Neuronal stem cell (in vitro differentiated cells): ENCODE data around the gene SPOCK2.
A peak's percentile ranks its signal among the peaks of the same experiment; 100 is the strongest.

Experiments
- DNase-seq: peaks from one replicate; pipeline ENCODE4 v3.0.0-alpha.2; 2013; ENCODE audit warnings: low spot score
- H2AFZ ChIP-seq: one replicate; pipeline ENCODE4 v1.6.1; 2013; ENCODE audit warnings: mild to moderate bottlenecking, low read length, inconsistent platforms
- H2AK5ac ChIP-seq: 2 replicates; pipeline ENCODE4 v1.6.1; 2013; ENCODE audit warnings: low read depth, mild to moderate bottlenecking, inconsistent platforms, low read length, moderate library complexity, mixed read lengths
- H2BK120ac ChIP-seq: 2 replicates; pipeline ENCODE4 v1.6.1; 2013; ENCODE audit warnings: low read depth, mild to moderate bottlenecking, inconsistent platforms, low read length, moderate library complexity, mixed read lengths
- H2BK12ac ChIP-seq: one replicate; pipeline ENCODE4 v1.6.1; 2013; ENCODE audit warnings: low read length, inconsistent platforms
- H2BK15ac ChIP-seq: 2 replicates; pipeline ENCODE4 v1.6.1; 2013; ENCODE audit warnings: mild to moderate bottlenecking, low read length, inconsistent platforms, mixed read lengths
- H2BK5ac ChIP-seq: one replicate; pipeline ENCODE4 v1.6.1; 2013; ENCODE audit warnings: inconsistent platforms, mild to moderate bottlenecking, low read length, moderate library complexity
- H3K14ac ChIP-seq: one replicate; pipeline ENCODE4 v1.6.1; 2013; ENCODE audit warnings: low read length, inconsistent platforms
- H3K18ac ChIP-seq: 2 replicates; pipeline ENCODE4 v1.6.1; 2013; ENCODE audit warnings: low read length, inconsistent platforms
- H3K23ac ChIP-seq: 2 replicates; pipeline ENCODE4 v1.6.1; 2013; ENCODE audit warnings: low read depth, mild to moderate bottlenecking, mixed read lengths, low read length, inconsistent platforms; ENCODE audit not compliant: poor library complexity
- H3K27ac ChIP-seq: replicated peaks from 3 replicates; pipeline ENCODE4 v1.5.1; 2013; ENCODE audit warnings: low read length, inconsistent platforms
- H3K27me3 ChIP-seq, 3 experiments: 2 replicates each; pipeline ENCODE4 v1.6.1; 2013; ENCODE audit warnings: low read length in 3 of 3, mild to moderate bottlenecking in 2 of 3, inconsistent platforms in 1 of 3, low read depth in 1 of 3, mixed read lengths in 1 of 3, moderate library complexity in 1 of 3; ENCODE audit not compliant: control insufficient read depth in 3 of 3, insufficient read depth in 3 of 3
- H3K36me3 ChIP-seq, 2 donors: replicated peaks in 1 of 2; 2 replicates each; pipeline ENCODE4 v1.6.1; 2013; ENCODE audit warnings: low read length in 2 of 2; ENCODE audit not compliant: control insufficient read depth in 2 of 2, insufficient read depth in 2 of 2
- H3K4ac ChIP-seq: 2 replicates; pipeline ENCODE4 v1.6.1; 2013; ENCODE audit warnings: inconsistent platforms, mild to moderate bottlenecking, low read length, moderate library complexity
- H3K4me1 ChIP-seq, 2 donors: 1 replicate in 1 of 2; 2 replicates in 1 of 2; pipeline ENCODE4 v1.6.1; 2013; ENCODE audit warnings: low read length in 2 of 2, low read depth in 1 of 2; ENCODE audit not compliant: control insufficient read depth in 2 of 2, insufficient read depth in 1 of 2
- H3K4me2 ChIP-seq: one replicate; pipeline ENCODE4 v1.6.1; 2013; ENCODE audit warnings: mild to moderate bottlenecking, low read length, inconsistent platforms; ENCODE audit not compliant: insufficient read depth, poor library complexity, severe bottlenecking
- H3K4me3 ChIP-seq, 2 donors: 2 replicates each; pipeline ENCODE4 v1.5.1; 2013; ENCODE audit warnings: low read length in 2 of 2, mild to moderate bottlenecking in 2 of 2, inconsistent platforms in 1 of 2, moderate library complexity in 1 of 2
- H3K79me1 ChIP-seq: one replicate; pipeline ENCODE4 v1.6.1; 2013; ENCODE audit warnings: low read depth, mild to moderate bottlenecking, inconsistent platforms, low read length, moderate library complexity
- H3K9ac ChIP-seq: one replicate; pipeline ENCODE4 v1.6.1; 2013; ENCODE audit warnings: mild to moderate bottlenecking, low read depth, low read length, inconsistent platforms; ENCODE audit not compliant: poor library complexity
- H3K9me3 ChIP-seq, 2 donors: replicated peaks in 1 of 2; 2 replicates each; pipeline versions ENCODE3 to v1.6.1; 2013; ENCODE audit warnings: low read length in 2 of 2, mild to moderate bottlenecking in 2 of 2, inconsistent platforms in 1 of 2, low read depth in 1 of 2, mixed read lengths in 1 of 2, moderate library complexity in 1 of 2; ENCODE audit not compliant: control insufficient read depth in 2 of 2, insufficient read depth in 1 of 2
- H4K8ac ChIP-seq: one replicate; pipeline ENCODE4 v1.6.1; 2013; ENCODE audit warnings: low read depth, mild to moderate bottlenecking, inconsistent platforms, low read length, moderate library complexity
- H4K91ac ChIP-seq: one replicate; pipeline ENCODE4 v1.6.1; 2013; ENCODE audit warnings: low read length, low read depth, mild to moderate bottlenecking, inconsistent platforms; ENCODE audit not compliant: poor library complexity
- WGBS, 2 donors: extraction: QIAGEN DNeasy Blood & Tissue Kit; methylation state at CpG; one replicate each; pipeline ENCODE4 v1.1.7; 2013; ENCODE audit warnings: missing lambda C conversion rate in 2 of 2, mixed read lengths in 1 of 2; ENCODE audit not compliant: insufficient read length in 2 of 2, insufficient replicate concordance in 1 of 2; ENCODE audit errors: extremely low coverage in 2 of 2; 5-methylcytosine and 5-hydroxymethylcytosine counted together

Gene SPOCK2

DNA sequence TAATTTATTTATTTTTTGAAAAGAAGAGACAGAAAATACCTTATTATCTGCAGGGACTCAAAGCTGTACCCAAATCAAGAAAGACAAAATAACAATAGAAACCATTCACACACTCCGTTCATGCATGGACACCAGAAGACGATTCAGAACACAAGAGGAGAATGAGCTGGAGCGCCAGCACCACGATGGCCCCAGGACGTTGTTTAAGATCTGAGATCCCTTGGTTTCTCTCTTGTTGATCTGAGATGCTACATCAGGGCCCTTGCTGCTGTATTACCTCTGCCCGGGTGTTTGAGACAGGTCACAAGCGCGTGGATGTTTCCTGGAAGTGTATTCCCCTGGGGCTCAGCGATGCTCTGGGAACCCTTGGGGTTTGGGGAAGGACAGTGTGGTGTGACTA lies 77.3 kb downstream of the SPOCK2 start:
- Histone ChIP-seq H3K4me3 (no peak overlapping the region), H3K4me1 (peaks cover 17 to 22% of the 10 kb centered on the region in 2 donors), H4K91ac (no peak overlapping the region), H3K27me3 (no peaks in the 10 kb centered on the region), H2AFZ (no peak overlapping the region), H3K36me3 (peaks cover 4 to 43% of the 10 kb centered on the region in 2 donors), H3K79me1 (peaks cover 2% of the 10 kb centered on the region), H4K8ac (no peak overlapping the region), H2BK120ac (no peak overlapping the region), H2BK12ac (no peak overlapping the region), H2BK5ac (no peak overlapping the region), H3K4ac (no peak overlapping the region), H3K9ac (no peak overlapping the region), H3K9me3 (no peaks in the 10 kb centered on the region), H3K18ac (no peak overlapping the region), H3K14ac (no peak overlapping the region), H2AK5ac (no peak overlapping the region), H3K4me2 (no peak overlapping the region), H2BK15ac (no peak overlapping the region), H3K27ac (no peak overlapping the region), H3K23ac (no peak overlapping the region)
- no CpG with 5 or more reads among the region's 9 CpGs for WGBS, 2 donors
- no peak for DNase-seq

DNA sequence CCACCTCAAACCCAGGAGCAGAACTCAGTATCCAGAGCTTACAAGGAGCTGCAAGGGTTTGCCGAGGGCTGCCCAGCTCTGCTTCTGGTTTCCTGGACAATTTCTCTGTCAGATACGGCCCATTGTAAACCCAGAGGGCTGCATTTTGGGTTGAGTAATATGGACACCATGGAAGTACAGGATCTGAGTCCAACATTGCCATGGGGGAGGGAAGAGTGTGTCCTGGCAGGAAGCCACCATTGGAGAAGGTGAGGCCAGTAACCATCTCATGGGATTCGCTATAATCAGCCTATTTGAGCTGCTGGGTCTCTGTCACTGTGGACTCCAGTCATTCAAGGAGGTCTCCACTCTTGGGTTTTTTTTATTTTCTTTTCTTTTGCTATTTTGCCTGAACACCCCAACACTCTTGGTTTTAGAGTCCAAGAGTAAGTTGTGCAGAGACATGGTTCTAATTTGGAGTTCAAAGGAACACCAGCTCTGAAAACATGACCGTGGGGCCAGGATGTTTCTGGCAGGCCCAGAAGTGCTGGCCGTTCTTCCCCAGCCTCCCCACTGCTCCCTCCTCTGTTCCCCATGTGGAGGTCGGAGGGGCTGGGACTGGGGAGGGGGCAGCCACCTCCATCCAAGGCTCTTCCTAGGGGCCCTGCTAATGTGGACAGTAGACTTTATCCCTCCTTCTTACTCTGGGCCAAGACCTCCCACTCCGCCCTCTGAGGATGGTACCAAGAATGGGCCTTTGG lies 77.9 kb downstream of the SPOCK2 start:
- no peaks in the 10 kb centered on the region for H3K27me3 ChIP-seq
- DNase-seq = no peak
- H3K36me3 ChIP-seq = peaks cover 4 to 48% of the 10 kb centered on the region in 2 donors
- H3K23ac ChIP-seq = no peak overlapping the region
- no peak overlapping the region for H2BK5ac ChIP-seq
- peak overlapping the region; percentile 93 for H3K18ac ChIP-seq
- WGBS, 2 donors = no CpG with 5 or more reads among the region's 7 CpGs
- H4K91ac ChIP-seq = no peak overlapping the region
- no peak overlapping the region for H3K4me3 ChIP-seq
- no peak overlapping the region for H2AFZ ChIP-seq
- H2BK120ac ChIP-seq = no peak overlapping the region
- no peak overlapping the region for H3K4ac ChIP-seq
- H2AK5ac ChIP-seq = no peak overlapping the region
- peaks cover 2% of the 10 kb centered on the region for H3K79me1 ChIP-seq
- peak overlapping the region; percentile 60 for H3K27ac ChIP-seq
- H2BK12ac ChIP-seq = no peak overlapping the region
- H3K4me2 ChIP-seq = no peak overlapping the region
- H3K9ac ChIP-seq = no peak overlapping the region
- no peak overlapping the region for H3K14ac ChIP-seq
- peaks cover 17 to 22% of the 10 kb centered on the region in 2 donors for H3K4me1 ChIP-seq
- no peak overlapping the region for H4K8ac ChIP-seq
- no peak overlapping the region for H2BK15ac ChIP-seq
- no peaks in the 10 kb centered on the region for H3K9me3 ChIP-seq

DNA sequence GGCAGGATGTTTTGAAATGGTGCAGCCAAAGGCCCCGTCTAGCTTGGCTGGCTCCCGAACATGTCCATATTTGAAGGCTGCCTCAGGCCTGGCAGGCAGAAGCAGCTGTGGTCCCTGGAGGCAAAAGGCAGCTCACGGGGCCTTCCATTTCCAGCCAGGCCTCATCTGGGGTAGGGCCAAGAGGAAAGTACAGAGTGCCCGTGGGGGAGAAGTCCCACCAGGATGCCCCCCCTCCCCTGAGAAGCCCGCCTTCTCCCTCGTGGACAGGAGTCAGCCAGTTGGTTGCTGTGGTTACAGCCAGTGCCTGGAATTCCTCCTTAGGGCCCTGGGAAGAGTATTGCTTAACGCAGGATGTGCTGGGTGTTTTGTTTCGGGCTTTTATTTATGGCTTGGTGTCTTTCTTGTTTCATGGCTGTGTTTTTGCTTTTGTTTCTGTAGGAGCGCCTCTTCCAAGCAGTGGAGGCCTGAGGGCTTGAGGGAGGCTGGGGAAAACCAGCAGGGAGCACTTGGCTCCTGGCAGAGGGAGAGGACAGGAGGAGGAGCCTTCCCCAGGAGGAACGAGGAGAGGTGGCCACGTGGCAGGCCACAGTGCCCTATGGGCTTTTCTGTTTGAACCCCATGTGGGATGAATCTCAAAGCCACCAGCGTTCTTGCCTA lies 78.8 kb downstream of the SPOCK2 start:
- no peak overlapping the region for H3K4me2 ChIP-seq
- peak overlapping the region; percentile 62 for H2BK15ac ChIP-seq
- no peak overlapping the region for H4K8ac ChIP-seq
- no peak overlapping the region for H4K91ac ChIP-seq
- peak overlapping the region; percentile 60 for H3K27ac ChIP-seq
- H3K23ac ChIP-seq = no peak overlapping the region
- peak overlapping the region; percentile 13 for H3K9ac ChIP-seq
- H3K4ac ChIP-seq = no peak overlapping the region
- no peak overlapping the region for H2BK120ac ChIP-seq
- WGBS, 2 donors = no CpG with 5 or more reads among the region's 12 CpGs
- H2AFZ ChIP-seq = peak overlapping the region; percentile 76
- H2BK12ac ChIP-seq = no peak overlapping the region
- H2AK5ac ChIP-seq = peak overlapping the region; percentile 30
- H3K4me3 ChIP-seq = no peak overlapping the region
- H3K9me3 ChIP-seq = no peaks in the 10 kb centered on the region
- H2BK5ac ChIP-seq = no peak overlapping the region
- no peaks in the 10 kb centered on the region for H3K27me3 ChIP-seq
- H3K18ac ChIP-seq = peak overlapping the region; percentile 93
- H3K36me3 ChIP-seq = peaks cover 4 to 48% of the 10 kb centered on the region in 2 donors
- H3K14ac ChIP-seq = no peak overlapping the region
- peaks cover 2% of the 10 kb centered on the region for H3K79me1 ChIP-seq
- peaks cover 17 to 22% of the 10 kb centered on the region in 2 donors for H3K4me1 ChIP-seq
- peak; percentile 27 for DNase-seq

DNA sequence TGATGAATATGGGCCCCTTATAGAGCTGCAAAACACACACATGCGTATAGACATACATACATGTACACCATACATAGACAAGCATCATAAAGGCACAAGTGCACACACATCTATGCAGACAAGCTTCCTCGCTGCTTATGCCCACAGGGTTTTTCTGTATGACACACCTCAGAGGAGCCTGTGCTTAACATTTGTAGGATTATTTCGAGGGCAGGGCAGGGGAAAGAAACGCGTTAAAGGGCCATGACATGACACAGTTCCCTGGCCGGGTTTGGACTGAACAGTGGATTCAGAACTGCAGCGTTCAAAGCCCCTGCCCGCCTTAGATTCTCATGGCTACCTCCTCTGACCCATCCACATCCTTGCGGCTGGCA lies 79.3 kb downstream of the SPOCK2 start:
- Histone ChIP-seq H3K79me1 (peaks cover 2% of the 10 kb centered on the region), H3K4me1 (peaks cover 17 to 22% of the 10 kb centered on the region in 2 donors), H4K8ac (no peak overlapping the region), H3K18ac (peak overlapping the region; percentile 93), H4K91ac (no peak overlapping the region), H3K9ac (peak overlapping the region; percentile 13), H2AFZ (peak overlapping the region; percentile 76), H2BK15ac (peak overlapping the region; percentile 62), H2AK5ac (peak overlapping the region; percentile 30), H3K27me3 (no peaks in the 10 kb centered on the region), H3K27ac (peak overlapping the region; percentile 60), H2BK12ac (no peak overlapping the region), H3K36me3 (peaks cover 4 to 48% of the 10 kb centered on the region in 2 donors), H3K14ac (no peak overlapping the region), H3K9me3 (no peaks in the 10 kb centered on the region), H3K4me3 (no peak overlapping the region), H2BK120ac (no peak overlapping the region), H3K4ac (no peak overlapping the region), H2BK5ac (no peak overlapping the region), H3K23ac (no peak overlapping the region), H3K4me2 (no peak overlapping the region)
- no peak for DNase-seq
- no CpG with 5 or more reads among the region's 9 CpGs for WGBS, 2 donors
